Measurements from ENCODE around the gene MYOD1. TPM values are rescaled to one million over a fixed set of nuclear protein-coding genes. Genes with fewer than 3 reads are reported as not detected.

The MYOD1 gene
- total and polyA plus RNA-seq, 2 of the 4 experiments (the other 2 are of a cell fraction): not detected

- H3K4me1 ChIP-seq (ENCODE audit: control insufficient read depth, insufficient read depth, low read length): no peaks in the 10 kb centered on the region
- H4K91ac ChIP-seq (ENCODE audit: insufficient read depth, low read depth, low read length): no peak overlapping the region
- no peak overlapping the region for H3K14ac ChIP-seq (replicated peaks; ENCODE audit: low read depth, low read length)
- no peak overlapping the region for H3K9ac ChIP-seq (ENCODE audit: low read depth, low read length)
- 49% methylated on average over 4 of the region's 7 CpGs; no CpG with 5 or more reads in 1 of the 2 experiments for WGBS, 2 experiments (ENCODE audit: extremely low coverage in 2 of 2, insufficient read length in 1 of 2)
- no peaks in the 10 kb centered on the region for H4K20me1 ChIP-seq (ENCODE audit: insufficient read depth, low read length)
- no peak overlapping the region for H2AK5ac ChIP-seq (ENCODE audit: low read depth, low read length)
- H3K4me3 ChIP-seq (ENCODE audit: insufficient read depth, low read depth, low read length): no peak overlapping the region
- H2BK15ac ChIP-seq (ENCODE audit: low read depth, low read length): no peak overlapping the region
- no peak overlapping the region for H2AFZ ChIP-seq (replicated peaks; ENCODE audit: low read length, poor library complexity)
- intact Hi-C loops (cut with micrococcal nuclease): no loop called here
- ChIA-PET CTCF (interaction anchor here (1.1 to 1.5 kb wide), 2 partner anchors 13 to 120 kb away, joined by 3 to 5 read pairs; no protein-coding TSS in a partner anchor), POLR2A (ENCODE audit: unreplicated experiment) (no interaction called here)
- no peaks in the 10 kb centered on the region for H3K36me3 ChIP-seq (ENCODE audit: control insufficient read depth, insufficient read depth, low read length)
- ATAC-seq (ENCODE audit: low read depth) (no peak), DNase-seq (no peak)
- peaks cover 71% of the 10 kb centered on the region for H3K27me3 ChIP-seq (ENCODE audit: control insufficient read depth, insufficient read depth, low read length)
- H4K5ac ChIP-seq (ENCODE audit: low read depth, low read length): no peak overlapping the region
- H2BK120ac ChIP-seq (ENCODE audit: low read depth, low read length): no peak overlapping the region
- H3K4me2 ChIP-seq (ENCODE audit: low read depth, low read length): no peak overlapping the region
- no peak overlapping the region for H3K23ac ChIP-seq (ENCODE audit: low read depth, low read length)
- H3K18ac ChIP-seq (ENCODE audit: low read depth, low read length): no peak overlapping the region
- H3K4ac ChIP-seq (ENCODE audit: low read depth, low read length): no peak overlapping the region
- no peak overlapping the region for H2AK9ac ChIP-seq (replicated peaks; ENCODE audit: low read depth, low read length, poor library complexity)
- in situ Hi-C loops (cut with MboI; ENCODE audit: low sequenced_read_pairs): no loop called here
- H2BK5ac ChIP-seq (ENCODE audit: low read depth, low read length, poor library complexity, severe bottlenecking): no peak overlapping the region
- no peaks in the 10 kb centered on the region for H3K9me1 ChIP-seq (ENCODE audit: insufficient read depth, low read length)
- dilution Hi-C loops (cut with HindIII; ENCODE audit: low sequenced_read_pairs, unreplicated experiment): no loop called here
- H3K9me3 ChIP-seq (ENCODE audit: control insufficient read depth, insufficient read depth, low read length): no peaks in the 10 kb centered on the region
- no peak overlapping the region for H2BK20ac ChIP-seq (ENCODE audit: low read depth, low read length)
- no TSS peak for BruUV-seq (replicated peaks)
- no peak overlapping the region for H3K27ac ChIP-seq (ENCODE audit: insufficient read depth, low read length)
- no peak overlapping the region for H3K56ac ChIP-seq (ENCODE audit: extremely low read depth, insufficient read depth, low read length)
- TF ChIP-seq RAD21 (IDR thresholded peaks at IDR 0.05; ENCODE audit: low read length) (no peak), FOS (IDR thresholded peaks at IDR 0.05; ENCODE audit: low read depth, low read length) (no peak), POLR2A (IDR thresholded peaks at IDR 0.05; ENCODE audit: low read depth, low read length) (no peak), RCOR1 (IDR thresholded peaks at IDR 0.05; ENCODE audit: insufficient replicate concordance, low read length) (no peak), SMC3 (IDR thresholded peaks at IDR 0.05; ENCODE audit: low read depth, low read length) (no peak), ELK1 (IDR thresholded peaks at IDR 0.05; ENCODE audit: borderline replicate concordance, low read depth, low read length) (no peak), CTCF (conservative IDR thresholded peaks at IDR 0.05; ENCODE audit: low read depth, low read length) (no peak), MAZ (IDR thresholded peaks at IDR 0.05; ENCODE audit: borderline replicate concordance, low read depth, low read length) (no peak), NFE2L2 (IDR thresholded peaks at IDR 0.05; ENCODE audit: low read depth, low read length) (no peak), CEBPB (IDR thresholded peaks at IDR 0.05; ENCODE audit: low read depth, low read length) (no peak), MAFK (IDR thresholded peaks at IDR 0.05; ENCODE audit: low read depth, low read length) (no peak), BHLHE40 (IDR thresholded peaks at IDR 0.05; ENCODE audit: low read depth, low read length) (no peak), RFX5 (IDR thresholded peaks at IDR 0.05; ENCODE audit: low read depth, low read length) (no peak), USF2 (IDR thresholded peaks at IDR 0.05; ENCODE audit: low read depth, low read length) (no peak), MXI1 (IDR thresholded peaks at IDR 0.05; ENCODE audit: borderline replicate concordance, low read depth, low read length) (no peak), CHD1 (IDR thresholded peaks at IDR 0.05; ENCODE audit: low read depth, low read length) (no peak)
- no peaks in the 10 kb centered on the region for H3K79me1 ChIP-seq (ENCODE audit: low read depth in 1 of 2, low read length in 2 of 2)
- no peak overlapping the region for H4K8ac ChIP-seq (ENCODE audit: low read depth in 2 of 2, low read length in 2 of 2)
Observed at GRCh38 chr11:17718015-17718414, 1.4 kb upstream of the MYOD1 start.
